SU-DHL-6 (cell line): Measurements from ENCODE around the gene ACO2.

Source experiments
- H2AFZ ChIP-seq: fragments of 200-600 bp; sonication (generic); 2 replicates; pipeline ENCODE4 v1.6.1; 2014; ENCODE audit warnings: low read depth, mild to moderate bottlenecking, moderate library complexity, mixed read lengths, antibody characterized with exemption, low read length; ENCODE audit not compliant: severe bottlenecking
- H3F3A ChIP-seq: fragments of 200-600 bp; shearing (Covaris generic); 2 replicates; pipeline ENCODE4 v1.6.0; 2016; ENCODE audit warnings: antibody characterized with exemption, mild to moderate bottlenecking; ENCODE audit not compliant: insufficient read depth
- H3K27ac ChIP-seq: fragments of 200-600 bp; sonication (generic); 2 replicates; pipeline ENCODE4 v1.5.1; 2016; ENCODE audit warnings: low read depth, mild to moderate bottlenecking, low read length, moderate library complexity, mixed read lengths
- H3K27me3 ChIP-seq: fragments of 200-600 bp; sonication (generic), shearing (Covaris generic); 2 replicates; pipeline ENCODE4 v1.6.0; 2014; ENCODE audit warnings: mild to moderate bottlenecking, low read length
- H3K36me3 ChIP-seq: fragments of 200-600 bp; sonication (generic); 2 replicates; pipeline ENCODE4 v1.6.1; 2014; ENCODE audit warnings: mild to moderate bottlenecking, low read length, mixed read lengths
- H3K4me2 ChIP-seq: fragments of 300-600, 200-600 bp; shearing (Covaris generic), sonication (generic); 2 replicates; pipeline ENCODE4 v1.6.0; 2014; ENCODE audit warnings: low read length, low read depth, mild to moderate bottlenecking; ENCODE audit not compliant: poor library complexity, severe bottlenecking
- H3K4me3 ChIP-seq: fragments of 200-600 bp; sonication (generic); 2 replicates; pipeline ENCODE4 v1.5.1; 2014; ENCODE audit warnings: antibody characterized with exemption, low read length, mild to moderate bottlenecking, mixed read lengths; ENCODE audit not compliant: insufficient read depth, poor library complexity, severe bottlenecking
- H3K79me2 ChIP-seq: fragments of 200-600 bp; sonication (generic); 2 replicates; pipeline ENCODE4 v1.6.1; 2014; ENCODE audit warnings: mild to moderate bottlenecking, low read length, moderate library complexity; ENCODE audit not compliant: insufficient read depth
- H3K9ac ChIP-seq: fragments of 200-600 bp; sonication (generic); 2 replicates; pipeline ENCODE4 v1.7.0; 2014; ENCODE audit warnings: mild to moderate bottlenecking, low read length
- H3K9me2 ChIP-seq: fragments of 200-600 bp; sonication (generic); replicated peaks from 2 replicates; pipeline ENCODE4 v1.6.1; 2014; ENCODE audit warnings: low read length; ENCODE audit not compliant: insufficient read depth
- H3K9me3 ChIP-seq: fragments of 200-600 bp; sonication (generic); 2 replicates; pipeline ENCODE4 v1.6.1; 2014; ENCODE audit warnings: low read length, mixed read lengths; ENCODE audit not compliant: insufficient read depth
- H4K20me1 ChIP-seq: fragments of 200-600 bp; sonication (generic); 2 replicates; pipeline ENCODE4 v1.6.1; 2014; ENCODE audit warnings: low read depth, mild to moderate bottlenecking, antibody characterized with exemption, low read length, moderate library complexity, mixed read lengths
- EZH2phosphoT487 ChIP-seq: fragments of 200-600 bp; sonication (generic), shearing (Covaris generic); conservative IDR thresholded peaks from 2 replicates; pipeline ENCODE4 v1.6.1; 2018; ENCODE audit warnings: mild to moderate bottlenecking, antibody characterized with exemption, low read length, moderate library complexity, mixed read lengths
- TF ChIP-seq, protein P1 (sequence below): fragments of 200-600 bp; sonication (generic); IDR thresholded peaks from one replicate; pipeline ENCODE4 v1.5.1; 2017; ENCODE audit warnings: antibody characterized with exemption, mild to moderate bottlenecking, low read length, moderate library complexity; ENCODE audit not compliant: insufficient read depth, poor library complexity, severe bottlenecking

The ACO2 gene

DNA sequence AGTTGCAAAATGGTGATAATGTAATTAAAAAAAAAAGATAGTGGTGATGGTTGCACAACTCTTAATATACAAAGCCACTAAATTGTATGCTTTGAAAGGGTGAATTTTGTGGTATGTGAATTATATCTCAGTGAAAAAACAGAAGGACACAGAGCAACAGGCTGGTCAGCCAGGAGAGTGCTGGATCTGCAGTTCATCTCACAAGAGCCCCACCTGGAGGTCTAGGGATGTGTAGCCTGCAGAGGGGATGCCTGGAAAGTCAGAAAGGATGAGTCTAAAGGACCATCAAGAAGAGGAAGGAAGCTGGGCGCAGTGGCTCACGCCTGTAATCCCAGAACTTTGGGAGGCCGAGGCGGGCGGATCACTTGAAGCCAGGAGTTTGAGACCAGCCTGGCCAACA is 66.3 kb downstream of the ACO2 start:
- no peak overlapping the region for H3K27ac ChIP-seq
- H3K27me3 ChIP-seq = no peaks in the 10 kb centered on the region
- no peak overlapping the region for H3K4me3 ChIP-seq
- H3K9me2 ChIP-seq = no peaks in the 10 kb centered on the region
- no peak overlapping the region for H2AFZ ChIP-seq
- no peaks in the 10 kb centered on the region for H4K20me1 ChIP-seq
- H3K4me2 ChIP-seq = no peak overlapping the region
- no peak overlapping the region for H3K9ac ChIP-seq
- H3K79me2 ChIP-seq = peaks cover 30% of the 10 kb centered on the region
- H3K9me3 ChIP-seq = no peaks in the 10 kb centered on the region
- TF ChIP-seq, protein P1, sequence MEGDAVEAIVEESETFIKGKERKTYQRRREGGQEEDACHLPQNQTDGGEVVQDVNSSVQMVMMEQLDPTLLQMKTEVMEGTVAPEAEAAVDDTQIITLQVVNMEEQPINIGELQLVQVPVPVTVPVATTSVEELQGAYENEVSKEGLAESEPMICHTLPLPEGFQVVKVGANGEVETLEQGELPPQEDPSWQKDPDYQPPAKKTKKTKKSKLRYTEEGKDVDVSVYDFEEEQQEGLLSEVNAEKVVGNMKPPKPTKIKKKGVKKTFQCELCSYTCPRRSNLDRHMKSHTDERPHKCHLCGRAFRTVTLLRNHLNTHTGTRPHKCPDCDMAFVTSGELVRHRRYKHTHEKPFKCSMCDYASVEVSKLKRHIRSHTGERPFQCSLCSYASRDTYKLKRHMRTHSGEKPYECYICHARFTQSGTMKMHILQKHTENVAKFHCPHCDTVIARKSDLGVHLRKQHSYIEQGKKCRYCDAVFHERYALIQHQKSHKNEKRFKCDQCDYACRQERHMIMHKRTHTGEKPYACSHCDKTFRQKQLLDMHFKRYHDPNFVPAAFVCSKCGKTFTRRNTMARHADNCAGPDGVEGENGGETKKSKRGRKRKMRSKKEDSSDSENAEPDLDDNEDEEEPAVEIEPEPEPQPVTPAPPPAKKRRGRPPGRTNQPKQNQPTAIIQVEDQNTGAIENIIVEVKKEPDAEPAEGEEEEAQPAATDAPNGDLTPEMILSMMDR = no peak
- TF ChIP-seq EZH2phosphoT487 = no peak
- H3F3A ChIP-seq = no peaks in the 10 kb centered on the region
- H3K36me3 ChIP-seq = 0 out of 2 replicates have a peak, but pooled peaks cover 4% of the 10 kb centered on the region

DNA sequence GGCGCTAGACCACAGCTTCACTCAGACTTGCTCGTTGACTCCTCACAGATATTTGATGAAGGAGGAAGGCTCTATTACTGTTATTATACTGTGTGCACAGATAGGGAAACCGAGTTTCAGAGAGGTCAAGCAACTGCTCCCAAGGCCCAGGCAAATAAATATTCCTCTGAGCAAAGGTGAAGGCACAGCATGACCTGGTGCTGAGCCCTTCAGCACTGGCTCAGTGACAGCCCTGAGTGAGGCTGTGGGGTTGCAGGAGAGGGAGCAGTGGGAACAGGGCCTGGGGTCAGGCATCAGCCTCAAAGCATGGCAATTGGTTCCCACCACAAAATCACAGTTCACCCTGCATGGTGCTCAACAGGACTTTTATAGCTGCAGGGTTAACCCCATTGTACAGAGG is 68.3 kb downstream of the ACO2 start:
- H3K9me3 ChIP-seq = no peaks in the 10 kb centered on the region
- H3K9ac ChIP-seq = no peak overlapping the region
- H3K36me3 ChIP-seq = 0 out of 2 replicates have a peak, but pooled peaks cover 4% of the 10 kb centered on the region
- no peak overlapping the region for H3K27ac ChIP-seq
- H3F3A ChIP-seq = no peaks in the 10 kb centered on the region
- peaks cover 49% of the 10 kb centered on the region for H3K79me2 ChIP-seq
- H3K4me2 ChIP-seq = no peak overlapping the region
- no peak overlapping the region for H3K4me3 ChIP-seq
- no peak overlapping the region for H2AFZ ChIP-seq
- H4K20me1 ChIP-seq = no peaks in the 10 kb centered on the region
- H3K27me3 ChIP-seq = no peaks in the 10 kb centered on the region
- TF ChIP-seq EZH2phosphoT487 = no peak
- TF ChIP-seq, protein P1 = no peak
- H3K9me2 ChIP-seq = no peaks in the 10 kb centered on the region

DNA sequence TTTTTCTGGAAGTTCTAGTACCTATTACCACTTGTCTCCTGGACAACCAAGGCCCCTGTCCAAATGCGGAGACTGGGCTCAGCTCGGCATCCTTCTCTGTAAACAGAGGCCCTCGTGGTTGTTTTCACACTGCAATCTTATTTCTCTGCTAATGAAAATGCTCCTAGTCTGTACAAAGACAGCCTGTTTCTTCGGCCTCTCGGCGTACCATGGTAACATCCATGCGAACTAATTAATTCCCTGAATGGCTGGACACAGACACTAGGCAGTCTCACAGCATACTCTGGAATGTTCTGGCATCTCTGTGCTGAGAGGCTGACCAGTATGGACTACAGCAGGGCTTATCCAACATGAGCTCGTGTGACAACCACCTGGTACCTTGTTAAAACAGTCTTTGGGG is 69.7 kb downstream of the ACO2 start:
- Histone ChIP-seq H3K4me2 (no peak overlapping the region), H2AFZ (no peak overlapping the region), H3K9me2 (no peaks in the 10 kb centered on the region), H3F3A (no peaks in the 10 kb centered on the region), H3K4me3 (no peak overlapping the region), H3K27ac (no peak overlapping the region), H3K9ac (no peak overlapping the region), H3K36me3 (0 out of 2 replicates have a peak, but pooled peaks cover 4% of the 10 kb centered on the region), H3K27me3 (no peaks in the 10 kb centered on the region), H3K79me2 (peaks cover 55% of the 10 kb centered on the region), H4K20me1 (no peaks in the 10 kb centered on the region), H3K9me3 (no peaks in the 10 kb centered on the region)
- no peak for TF ChIP-seq EZH2phosphoT487
- TF ChIP-seq, protein P1 = no peak
